ENCODE data around the gene PRADC1.
A peak's percentile ranks its signal among the peaks of the same experiment; 100 is the strongest.

PRADC1 gene

DNA sequence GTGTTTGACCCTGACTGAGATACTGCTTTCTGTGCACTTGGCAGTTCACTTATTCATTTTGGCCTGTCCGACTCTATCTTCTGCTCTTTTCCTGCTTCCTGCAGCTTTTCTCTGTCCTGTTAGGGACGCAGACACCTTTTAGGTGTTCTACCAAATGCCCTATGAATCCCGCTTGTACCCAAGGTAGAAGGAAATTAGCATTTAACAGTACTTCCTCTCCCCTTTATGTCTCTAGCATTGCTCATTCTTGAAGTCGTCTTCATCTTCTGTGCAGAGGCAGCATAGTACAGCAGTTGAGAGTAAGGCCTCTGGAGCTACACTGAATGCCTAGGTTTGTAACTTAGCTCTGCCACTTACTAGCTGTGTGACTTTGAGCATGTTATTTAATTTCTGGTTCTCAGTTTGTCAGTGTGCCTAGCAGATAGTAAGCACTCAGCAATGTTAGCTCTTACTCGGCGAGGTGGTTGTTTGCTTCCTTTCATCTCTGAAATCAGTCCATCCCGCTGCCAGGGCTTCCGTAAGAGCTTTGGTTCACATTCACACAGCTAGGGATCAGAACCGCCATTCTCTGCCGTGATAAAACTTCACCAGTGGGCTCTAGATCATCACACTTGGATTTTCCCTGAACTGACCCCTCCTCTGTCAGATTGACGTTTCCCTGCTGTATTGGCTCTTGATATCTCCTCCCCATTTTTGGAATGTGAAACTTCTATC, 2.4 kb upstream of the PRADC1 start:
- DNase-seq (ENCODE audit: low spot score), result no peak

DNA sequence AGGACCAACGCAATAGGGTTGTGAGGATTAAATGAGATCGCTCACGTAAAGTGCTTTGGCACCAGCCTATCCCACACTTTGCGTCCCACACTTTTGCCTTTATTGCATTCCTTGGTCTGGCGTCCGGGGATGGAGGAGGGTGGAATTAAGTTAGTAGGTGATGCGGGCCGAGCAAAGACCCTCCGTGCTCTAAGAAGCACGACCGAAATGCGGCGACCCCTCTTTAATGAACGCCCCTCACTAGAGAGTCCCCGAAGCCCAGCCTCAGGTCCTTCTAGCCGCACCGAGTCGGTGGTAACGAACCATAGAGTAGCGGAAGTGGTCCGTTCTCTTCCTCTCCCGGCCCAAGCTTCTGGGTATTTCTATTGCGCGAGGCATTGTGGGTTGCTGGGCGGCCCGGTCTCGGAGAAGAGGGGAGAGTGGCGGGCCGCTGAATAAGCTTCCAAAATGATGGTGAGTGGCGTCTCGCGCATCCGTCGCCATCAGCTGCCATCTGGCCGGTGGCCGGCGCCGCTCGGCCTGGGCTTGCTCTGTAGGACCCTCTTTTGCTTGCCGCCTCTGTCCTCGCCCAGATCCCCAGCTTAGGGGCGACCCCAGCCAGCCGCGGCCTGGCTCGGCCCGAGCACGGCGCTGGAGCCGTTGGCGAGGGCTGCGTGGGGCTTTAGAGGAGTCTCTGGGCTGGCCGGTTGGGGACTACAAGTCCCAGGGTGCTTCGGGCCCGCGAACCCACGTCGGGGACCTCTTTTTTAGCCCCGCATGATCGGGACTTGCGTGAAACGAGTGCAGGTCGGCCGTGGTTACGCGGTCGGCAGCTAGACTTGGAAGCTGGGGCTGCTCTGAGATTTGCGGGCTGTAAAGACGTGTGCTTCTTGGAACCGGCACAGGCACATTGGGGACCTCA, 1.1 kb upstream of the PRADC1 start, which contains the start of gene CCT7:
Gene CCT7 (plus strand): TSS at position 377 of the 901 bp plus-strand sequence. CDS start 71 bp downstream, at position 448.
- DNase-seq (ENCODE audit: low spot score), result peak; percentile 86

DNA sequence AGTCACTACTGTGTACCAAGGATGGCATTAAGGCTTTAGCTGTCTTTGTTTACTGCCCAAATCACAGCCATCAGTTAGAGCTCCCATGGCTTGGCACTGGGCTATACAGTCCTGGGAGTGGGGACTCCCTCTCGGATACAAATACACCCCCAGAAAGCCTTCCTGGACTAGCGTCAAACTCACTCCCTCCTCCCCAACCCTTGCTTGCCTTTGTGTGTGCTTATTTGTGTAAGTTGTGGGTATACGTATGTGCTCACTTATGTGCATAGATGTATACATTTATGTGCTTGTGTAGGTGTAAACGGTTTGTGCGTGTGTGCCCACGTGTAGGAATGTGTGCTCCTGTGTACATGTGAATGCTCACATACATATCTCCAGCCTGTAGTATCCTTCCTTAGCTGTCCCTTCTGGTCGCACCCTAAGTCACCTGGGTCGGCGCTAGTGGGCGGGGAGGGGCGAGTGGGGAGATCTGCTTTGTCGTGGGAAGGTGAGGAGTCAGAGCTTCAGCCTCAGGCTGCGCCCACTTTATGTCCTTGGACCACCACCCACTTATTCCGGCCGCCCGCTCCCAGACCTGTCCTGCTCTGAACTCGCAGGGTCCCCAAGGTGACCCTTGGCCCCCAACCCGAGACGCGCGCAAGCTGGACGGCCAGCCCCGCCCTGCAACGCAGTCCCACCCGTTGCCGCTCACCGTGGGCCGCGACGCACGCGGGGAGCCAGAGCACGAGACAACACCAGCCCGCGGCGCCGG, 461 bp downstream of the PRADC1 start:
- no peak for DNase-seq (ENCODE audit: low spot score)

DNA sequence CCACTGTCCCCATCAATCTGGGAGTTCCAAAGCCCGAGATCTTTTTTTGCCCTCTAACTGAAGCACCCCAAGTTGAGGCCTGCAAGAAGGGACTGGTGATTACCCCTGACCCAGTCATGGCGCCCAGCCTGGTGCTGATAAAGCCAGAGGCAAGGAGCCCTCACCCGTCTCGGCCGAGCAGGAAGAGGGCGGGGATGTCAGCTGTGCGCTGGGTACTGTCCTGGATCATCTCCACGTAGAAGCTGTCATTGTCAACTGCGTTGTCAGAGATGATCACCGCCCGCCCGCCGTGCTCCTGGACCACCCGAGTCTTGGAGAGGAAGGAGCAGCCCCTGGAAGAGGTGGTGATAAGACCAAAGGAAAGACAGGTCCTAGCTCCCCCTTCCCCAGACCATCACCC, 4.4 kb downstream of the PRADC1 start:
- DNase-seq (ENCODE audit: low spot score), result no peak

DNA sequence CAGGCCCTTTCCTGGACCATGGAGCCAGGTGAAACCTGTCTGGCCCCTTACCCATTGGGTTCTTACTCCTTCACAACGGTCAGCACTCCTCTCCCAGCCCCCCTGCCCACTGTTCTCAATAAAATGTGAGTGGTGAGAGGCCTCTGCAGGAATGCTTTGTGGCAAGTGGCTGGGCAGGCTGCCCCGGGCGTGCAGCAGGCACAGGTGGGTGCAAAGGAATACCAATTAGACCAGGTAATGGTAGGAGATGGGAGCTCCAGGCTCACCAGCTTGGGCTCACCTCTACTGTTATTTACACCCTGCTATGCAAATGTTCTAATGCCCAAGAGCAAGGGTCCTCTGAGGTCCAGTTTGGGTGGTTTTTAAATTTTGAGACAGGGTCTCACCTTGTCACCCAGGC, 6.0 kb downstream of the PRADC1 start:
- DNase-seq (ENCODE audit: low spot score), result no peak

DNA sequence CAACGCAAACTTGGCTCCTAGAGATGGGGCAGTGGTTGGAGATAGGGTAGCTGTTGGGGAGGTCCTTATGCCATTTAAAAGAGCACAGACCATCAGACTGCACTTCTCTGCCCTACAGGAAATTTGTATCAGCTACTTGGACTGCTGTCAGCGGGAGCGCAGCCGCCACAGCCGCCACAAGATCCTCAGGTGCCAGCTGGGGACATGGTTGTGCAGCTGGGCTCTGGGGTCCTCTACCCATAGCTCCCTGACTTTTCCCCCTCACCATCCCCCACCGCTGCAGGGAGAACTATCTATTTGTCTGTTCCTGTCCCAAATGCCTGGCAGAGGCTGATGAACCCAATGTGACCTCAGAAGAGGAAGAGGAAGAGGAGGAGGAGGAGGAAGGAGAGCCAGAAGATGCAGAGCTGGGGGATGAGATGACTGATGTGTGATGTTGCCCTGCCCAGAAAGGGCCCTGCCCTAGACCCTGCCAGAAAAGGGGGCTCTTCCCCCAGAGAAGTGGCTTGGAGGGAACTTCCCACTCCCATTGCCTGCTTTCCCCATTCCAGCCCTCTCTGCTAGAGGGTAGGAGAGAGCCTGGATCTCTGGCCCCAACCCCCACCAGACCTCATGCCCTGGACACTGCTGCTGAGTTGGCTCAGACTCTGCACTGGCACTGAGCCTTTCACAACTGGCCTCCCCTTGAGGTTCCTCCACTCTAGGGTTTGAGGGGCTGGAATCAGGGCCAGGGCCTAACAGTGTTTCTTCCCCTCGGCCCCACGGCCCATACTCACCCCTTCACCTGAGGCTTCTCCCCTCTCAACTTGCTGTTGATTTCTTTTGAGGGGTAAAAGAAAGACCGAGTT, 7.3 kb downstream of the PRADC1 start:
- no peak for DNase-seq (ENCODE audit: low spot score)

DNA sequence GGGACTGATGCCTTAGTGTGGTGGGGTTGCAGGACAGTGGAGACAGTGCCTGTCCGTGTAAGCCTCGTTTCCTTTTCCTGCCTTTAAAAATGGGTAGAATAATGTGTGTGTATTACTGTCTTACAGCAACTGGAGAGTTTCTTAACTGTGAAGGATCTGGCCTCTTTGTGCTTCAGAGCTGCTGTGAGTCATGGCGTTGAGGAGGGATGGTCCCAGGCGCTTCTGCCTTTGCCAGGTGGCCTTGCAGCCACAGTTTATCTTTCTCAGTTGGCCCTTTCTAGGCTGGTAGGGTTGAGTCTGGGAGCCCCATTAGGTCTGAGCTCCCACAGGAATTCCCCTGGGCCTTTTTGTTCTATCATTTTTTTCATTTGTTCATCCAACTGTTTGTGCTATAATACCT, 9.2 kb downstream of the PRADC1 start:
- no peak for DNase-seq (ENCODE audit: low spot score)

DNA sequence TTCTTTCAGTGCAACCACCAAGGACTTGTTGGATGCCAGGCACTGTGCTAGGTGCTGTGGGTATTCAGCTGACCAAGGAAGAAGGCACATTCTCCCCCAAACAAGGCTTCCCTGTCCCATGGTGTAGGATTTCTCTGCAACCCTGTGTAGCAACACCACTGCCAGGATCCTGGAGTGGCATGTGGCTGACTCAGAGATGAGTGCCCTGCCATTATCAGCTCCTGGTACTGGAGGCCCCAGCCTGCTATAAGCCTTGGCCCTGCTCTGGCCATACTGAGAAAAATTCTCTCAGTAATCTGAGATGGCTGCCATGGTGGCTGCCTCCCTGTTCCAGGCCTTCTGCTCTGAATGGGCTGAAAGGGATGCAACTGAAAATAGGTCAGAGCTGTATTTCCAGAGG, 14.7 kb downstream of the PRADC1 start:
- DNase-seq (ENCODE audit: low spot score), result no peak

DNA sequence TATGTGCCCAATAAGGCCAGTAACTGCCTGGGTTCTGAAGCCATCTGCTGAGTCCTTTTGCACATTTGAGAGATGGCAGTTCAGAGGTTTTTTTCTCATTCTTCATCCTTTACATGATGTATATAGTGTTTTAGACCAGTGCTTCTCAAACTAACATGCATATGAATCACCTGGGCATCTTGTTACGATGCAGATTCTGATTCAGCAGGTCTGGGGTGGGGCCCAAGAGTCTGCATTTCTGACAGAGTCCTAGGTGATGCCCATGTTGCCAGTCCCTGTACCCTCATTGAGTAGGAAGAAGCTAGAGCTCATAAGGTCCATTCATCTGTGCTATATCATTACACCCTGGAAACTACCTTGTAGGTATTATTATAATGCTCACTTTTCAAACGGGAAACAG, 15.2 kb downstream of the PRADC1 start:
- no peak for DNase-seq (ENCODE audit: low spot score)

DNA sequence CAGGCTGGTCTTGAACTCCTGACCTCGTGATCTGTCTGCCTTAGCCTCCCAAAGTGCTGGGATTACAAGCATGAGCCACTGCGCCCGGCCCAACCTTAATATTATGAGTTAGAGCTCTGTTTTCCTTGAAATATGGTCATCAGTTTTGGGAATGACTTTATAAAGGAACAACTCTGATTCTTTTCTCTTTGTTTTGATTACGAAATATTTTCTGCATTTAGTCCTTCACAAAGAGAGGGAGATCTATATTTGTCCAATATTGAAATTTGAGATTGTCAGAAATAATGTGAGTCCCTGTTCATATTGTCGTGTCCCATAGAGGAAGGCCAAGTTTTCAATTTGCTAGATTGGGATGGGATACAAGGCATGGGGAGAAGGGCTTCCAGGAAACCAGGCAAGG, 15.9 kb downstream of the PRADC1 start:
- no peak for DNase-seq (ENCODE audit: low spot score)

DNA sequence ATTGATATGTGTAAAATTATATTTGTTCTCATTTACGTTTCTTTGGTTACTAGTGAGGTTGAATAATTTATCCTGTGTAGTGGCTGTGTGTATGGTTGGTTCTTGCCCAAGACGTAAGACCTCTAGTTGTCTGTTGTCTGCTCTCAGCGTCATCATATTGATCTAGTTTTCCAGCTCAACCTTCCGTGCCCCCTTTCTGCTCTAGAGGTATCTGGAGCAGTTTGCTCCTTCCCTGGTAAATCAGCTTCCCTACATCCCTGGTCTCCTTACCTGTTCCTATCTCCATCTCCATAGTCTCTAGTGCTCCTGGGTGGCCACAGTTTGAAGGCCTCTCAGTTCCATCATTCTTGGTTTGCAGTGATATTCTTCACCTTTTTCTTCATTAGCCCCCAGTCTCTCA, 17.8 kb downstream of the PRADC1 start:
- DNase-seq (ENCODE audit: low spot score), result no peak

DNA sequence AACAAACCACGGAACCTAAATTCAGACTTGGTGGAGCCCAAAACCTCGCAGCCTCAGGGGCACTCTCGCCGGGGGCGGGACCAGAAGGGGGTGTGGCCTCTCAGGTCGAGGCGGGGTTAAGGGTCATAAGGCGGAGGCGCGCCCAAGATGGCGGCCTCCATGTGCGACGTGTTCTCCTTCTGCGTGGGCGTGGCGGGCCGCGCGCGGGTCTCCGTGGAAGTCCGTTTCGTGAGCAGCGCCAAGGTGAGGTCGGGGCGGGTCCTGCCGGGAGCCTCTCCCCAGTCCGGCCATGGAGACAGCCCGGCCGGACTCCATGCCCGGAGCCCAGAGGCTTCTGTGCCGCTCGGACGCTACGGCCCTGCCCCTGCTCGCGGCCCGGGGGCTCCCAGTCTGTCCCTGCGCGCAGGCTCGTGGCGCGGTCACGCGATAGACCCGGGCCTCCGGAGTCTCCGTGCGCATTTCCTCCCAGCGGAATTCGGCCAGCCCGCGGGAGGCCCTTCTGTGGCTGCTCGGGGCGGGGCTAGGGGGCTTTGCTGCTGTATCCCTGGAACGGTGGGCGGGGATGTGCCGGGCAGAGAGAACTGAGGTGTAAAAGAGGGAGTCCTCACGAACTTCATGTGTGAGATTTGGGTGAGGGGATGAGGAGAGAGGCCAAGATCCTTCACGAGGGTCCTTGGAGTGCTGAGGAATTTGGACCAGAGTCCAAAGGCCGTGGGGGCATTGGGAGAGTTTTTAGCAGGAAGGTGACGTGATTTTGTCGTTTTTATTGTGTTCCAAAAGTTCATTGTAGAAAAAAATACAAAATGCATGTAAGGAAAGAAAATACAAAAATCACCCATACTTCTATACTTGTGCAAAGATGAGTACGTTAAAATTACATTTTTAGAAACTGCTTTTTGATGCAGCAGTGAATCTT, 18.7 kb downstream of the PRADC1 start, which contains the start of gene SMYD5:
Gene SMYD5 (plus strand): TSS at position 126 of the 916 bp plus-strand sequence. CDS start 22 bp downstream, at position 148.
- DNase-seq (ENCODE audit: low spot score), result peak; percentile 82

DNA sequence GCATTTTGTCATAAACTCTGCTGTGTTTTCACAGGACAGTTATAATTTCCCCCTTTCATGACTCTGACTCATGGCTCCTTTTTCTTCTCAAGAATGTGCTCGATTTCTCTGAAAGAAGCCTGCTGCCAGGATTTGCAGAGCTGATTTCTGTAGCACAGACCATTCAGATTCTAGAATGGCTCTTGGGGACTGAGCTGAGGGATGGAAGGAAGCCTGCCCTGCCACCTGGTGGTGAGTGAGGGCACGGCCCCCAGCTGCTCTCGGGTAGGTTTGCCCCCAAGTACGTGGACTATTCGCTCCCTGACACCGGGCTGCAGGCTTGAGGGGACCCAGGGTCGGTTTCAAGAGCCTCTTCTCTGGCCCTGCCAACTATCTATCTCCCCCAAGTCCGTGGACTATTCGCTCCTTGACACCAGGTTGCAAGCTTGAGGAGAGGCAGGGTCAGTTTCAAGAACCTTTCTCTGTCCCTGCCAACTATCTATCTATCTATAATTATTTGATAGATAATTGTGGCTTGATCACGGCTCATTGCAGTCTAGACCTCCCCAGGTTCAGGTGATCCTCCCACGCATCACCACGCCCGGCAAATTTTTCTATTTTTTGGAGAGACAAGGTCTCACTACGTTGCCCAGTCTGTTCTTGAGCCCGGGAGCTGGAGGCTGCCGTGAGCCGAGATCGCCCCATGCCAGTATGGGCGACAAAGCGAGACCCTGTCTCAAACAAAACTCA, 20.4 kb downstream of the PRADC1 start:
- DNase-seq (ENCODE audit: low spot score), result peak; percentile 81

DNA sequence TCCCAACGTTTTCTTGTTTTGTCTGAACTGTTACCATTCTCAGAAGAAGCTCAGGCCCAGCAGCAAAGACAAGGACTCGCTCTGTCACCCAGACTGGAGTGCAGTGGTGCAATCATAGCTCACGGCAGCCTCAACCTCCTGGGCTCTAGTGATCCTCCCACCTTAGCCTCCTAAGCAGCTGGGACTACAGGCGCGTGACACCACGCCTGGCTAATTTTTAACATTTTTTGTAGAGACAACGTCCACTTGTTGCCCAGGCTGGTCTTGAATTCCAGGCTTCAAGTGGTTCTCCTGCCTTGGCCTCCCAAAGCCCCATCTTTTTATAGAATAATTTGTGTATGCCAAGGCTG, 21.0 kb downstream of the PRADC1 start:
- no peak for DNase-seq (ENCODE audit: low spot score)

DNA sequence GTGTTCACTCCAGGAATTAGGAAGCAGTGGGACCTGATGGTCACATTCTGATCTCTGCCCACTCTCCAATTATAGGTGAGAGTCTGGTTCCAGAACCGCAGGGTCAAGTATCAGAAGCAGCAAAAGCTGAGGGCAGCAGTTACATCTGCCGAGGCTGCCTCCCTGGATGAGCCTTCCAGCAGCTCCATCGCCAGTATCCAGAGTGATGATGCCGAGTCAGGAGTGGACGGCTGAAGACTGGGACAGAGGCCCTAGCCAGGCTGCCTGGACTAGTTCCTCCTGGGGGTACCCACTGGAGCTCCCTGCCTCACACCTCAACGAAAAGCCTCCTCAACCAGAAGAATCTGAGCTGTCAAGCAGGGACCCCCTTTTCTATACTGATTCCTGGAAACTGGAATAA, 22.3 kb downstream of the PRADC1 start:
- no peak for DNase-seq (ENCODE audit: low spot score)

DNA sequence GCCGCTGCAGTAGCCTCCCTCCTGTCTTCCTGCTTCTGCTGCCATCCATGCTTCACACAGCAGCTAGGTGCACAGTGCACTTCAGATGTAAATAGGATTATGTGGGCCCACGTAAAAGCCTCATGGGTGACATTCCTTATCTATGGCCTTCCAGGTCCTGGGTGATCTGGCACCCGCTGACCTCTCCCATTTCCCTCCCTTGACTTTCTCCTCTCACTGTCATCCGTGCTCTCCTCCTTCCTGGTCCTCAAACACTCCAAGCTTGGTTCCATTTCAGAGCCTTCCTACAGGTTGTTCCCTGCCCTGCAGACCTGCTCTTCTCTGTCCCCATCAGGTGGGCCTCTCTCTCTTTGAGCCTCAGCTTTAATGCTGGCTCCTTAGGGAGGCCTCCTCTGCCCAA, 23.0 kb downstream of the PRADC1 start:
- DNase-seq (ENCODE audit: low spot score), result no peak

DNA sequence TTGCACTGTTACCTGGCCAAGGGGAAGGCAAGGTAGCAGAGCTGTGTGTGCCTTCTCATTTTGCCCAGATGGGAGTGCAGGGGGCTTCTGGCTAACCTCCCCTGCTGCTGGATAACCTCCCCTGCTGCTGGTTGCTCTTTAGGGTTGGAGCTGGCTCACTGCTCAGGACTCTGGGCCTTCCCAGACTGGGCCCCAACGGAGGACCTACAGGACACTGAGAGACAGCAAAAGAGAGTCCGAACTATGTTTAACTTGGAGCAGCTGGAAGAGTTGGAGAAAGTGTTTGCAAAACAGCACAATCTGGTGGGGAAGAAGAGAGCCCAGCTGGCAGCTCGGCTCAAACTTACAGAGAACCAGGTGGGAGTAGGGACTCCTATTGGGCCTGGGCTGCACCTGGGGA, 24.8 kb downstream of the PRADC1 start:
- DNase-seq (ENCODE audit: low spot score), result no peak

DNA sequence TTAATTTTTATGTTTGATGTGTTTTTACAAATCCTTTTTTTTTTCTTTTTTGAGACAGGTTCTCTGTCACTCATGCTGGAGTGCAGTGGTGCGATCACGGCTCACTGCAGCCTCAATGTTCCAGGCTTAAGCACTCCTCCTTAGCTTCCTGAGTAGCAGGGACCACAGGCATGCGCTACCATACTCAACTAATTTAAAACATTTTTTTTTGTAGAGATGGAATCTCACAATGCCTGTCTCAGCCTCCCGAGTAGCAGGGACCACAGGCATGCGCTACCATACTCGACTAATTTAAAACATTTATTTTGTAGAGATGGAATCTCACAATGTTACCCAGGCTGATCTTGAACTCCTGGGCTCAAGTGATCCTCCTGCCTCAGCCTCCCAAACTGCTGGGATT, 27.4 kb downstream of the PRADC1 start:
- no peak for DNase-seq (ENCODE audit: low spot score)

DNA sequence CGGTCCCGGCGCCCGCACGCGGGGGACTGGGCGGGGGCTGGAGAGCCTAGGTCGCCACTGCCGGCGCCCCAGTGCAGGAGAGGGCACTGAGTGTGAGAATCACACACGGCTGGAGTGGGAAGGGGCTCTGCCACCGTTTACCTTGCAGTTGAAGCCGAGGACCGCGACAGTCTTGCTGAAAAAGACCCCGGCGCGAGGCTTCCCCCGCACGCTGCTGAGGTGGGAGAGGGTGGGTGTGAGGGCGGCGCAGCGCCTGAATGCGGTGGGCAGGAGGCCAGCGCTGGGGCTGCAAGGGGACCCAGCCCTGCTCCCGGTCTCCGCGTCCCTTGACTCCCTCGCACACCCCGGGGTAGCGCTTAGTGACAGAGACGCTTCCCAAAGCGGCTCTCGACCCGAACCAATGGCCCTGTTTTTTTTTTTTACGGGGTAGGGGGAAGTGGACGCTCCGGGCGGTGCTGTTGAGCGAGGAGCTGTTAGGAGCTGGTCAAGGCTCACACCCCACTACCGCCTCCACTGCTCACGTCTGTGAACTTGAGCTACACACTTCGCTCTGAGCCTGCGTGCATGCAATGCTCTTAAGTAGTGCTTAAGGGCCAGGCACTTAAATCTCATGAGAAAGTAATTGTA, 29.9 kb downstream of the PRADC1 start:
- DNase-seq (ENCODE audit: low spot score), result no peak
